Measurements from ENCODE around the gene PEPD. TPM values are rescaled to one million over a fixed set of nuclear protein-coding genes. Genes with fewer than 3 reads are reported as not detected.
"Not testable (repeated sequence)": the region's sequence is repeated elsewhere in the genome, so short reads cannot be mapped to it uniquely, and the experiment has no call there.

Gene PEPD
- total RNA-seq, 4 donors from 2014 or later, result 92.6 to 323 (median 218) TPM

DNA sequence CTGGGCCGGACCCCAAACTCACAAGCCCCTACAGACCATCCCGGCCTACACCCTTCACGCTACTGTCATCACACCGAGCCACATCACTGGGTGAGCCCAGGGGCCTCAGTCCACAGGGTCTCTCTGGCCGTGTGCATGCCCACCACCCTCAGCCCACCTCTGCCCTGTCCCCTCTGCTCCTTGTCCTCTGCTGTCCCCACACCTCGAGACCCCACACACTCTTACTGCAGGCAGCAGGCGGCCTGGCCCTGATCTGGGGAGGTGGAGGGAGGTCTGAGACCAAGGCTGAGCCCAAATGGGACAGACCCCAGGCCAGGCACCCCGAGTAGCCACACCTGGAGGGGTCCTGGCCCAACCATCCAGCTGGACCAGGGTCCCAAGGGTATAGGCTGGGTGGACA lies 35.2 kb downstream of the PEPD start:
- Histone ChIP-seq H3K9me3 (peaks cover 0 to 7% of the 10 kb centered on the region in 2 donors), H3K27ac (no peak overlapping the region), H3K27me3 (no peaks in the 10 kb centered on the region), H3K4me1 (no peaks in the 10 kb centered on the region), H3K36me3 (no peaks in the 10 kb centered on the region), H3K4me3 (no peak overlapping the region)
- TF ChIP-seq, protein P1, sequence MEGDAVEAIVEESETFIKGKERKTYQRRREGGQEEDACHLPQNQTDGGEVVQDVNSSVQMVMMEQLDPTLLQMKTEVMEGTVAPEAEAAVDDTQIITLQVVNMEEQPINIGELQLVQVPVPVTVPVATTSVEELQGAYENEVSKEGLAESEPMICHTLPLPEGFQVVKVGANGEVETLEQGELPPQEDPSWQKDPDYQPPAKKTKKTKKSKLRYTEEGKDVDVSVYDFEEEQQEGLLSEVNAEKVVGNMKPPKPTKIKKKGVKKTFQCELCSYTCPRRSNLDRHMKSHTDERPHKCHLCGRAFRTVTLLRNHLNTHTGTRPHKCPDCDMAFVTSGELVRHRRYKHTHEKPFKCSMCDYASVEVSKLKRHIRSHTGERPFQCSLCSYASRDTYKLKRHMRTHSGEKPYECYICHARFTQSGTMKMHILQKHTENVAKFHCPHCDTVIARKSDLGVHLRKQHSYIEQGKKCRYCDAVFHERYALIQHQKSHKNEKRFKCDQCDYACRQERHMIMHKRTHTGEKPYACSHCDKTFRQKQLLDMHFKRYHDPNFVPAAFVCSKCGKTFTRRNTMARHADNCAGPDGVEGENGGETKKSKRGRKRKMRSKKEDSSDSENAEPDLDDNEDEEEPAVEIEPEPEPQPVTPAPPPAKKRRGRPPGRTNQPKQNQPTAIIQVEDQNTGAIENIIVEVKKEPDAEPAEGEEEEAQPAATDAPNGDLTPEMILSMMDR (IDR thresholded peaks at IDR 0.05), result no peak
- no peak for TF ChIP-seq POLR2A (IDR thresholded peaks at IDR 0.05)
- no peak for TF ChIP-seq EP300 (IDR thresholded peaks at IDR 0.05; ENCODE audit: low read depth)
- no peak for TF ChIP-seq POLR2AphosphoS5 (IDR thresholded peaks at IDR 0.05)
- 87% methylated on average over 8 of the region's 8 CpGs; no CpG with 5 or more reads in 1 of the 2 donors for WGBS, 2 donors (ENCODE audit: low coverage in 1 of 2)
- in situ Hi-C loops (cut with MboI; ENCODE audit: low pct_ligation_motif_present in 1 of 4, low pct_unique_long_range_greater_than_20kb in 1 of 4, low sequenced_read_pairs in 3 of 4) (no loop called here), intact Hi-C loops (cut with DNase I; ENCODE audit: low total_unique reads) (no loop called here)
- no peak for DNase-seq

DNA sequence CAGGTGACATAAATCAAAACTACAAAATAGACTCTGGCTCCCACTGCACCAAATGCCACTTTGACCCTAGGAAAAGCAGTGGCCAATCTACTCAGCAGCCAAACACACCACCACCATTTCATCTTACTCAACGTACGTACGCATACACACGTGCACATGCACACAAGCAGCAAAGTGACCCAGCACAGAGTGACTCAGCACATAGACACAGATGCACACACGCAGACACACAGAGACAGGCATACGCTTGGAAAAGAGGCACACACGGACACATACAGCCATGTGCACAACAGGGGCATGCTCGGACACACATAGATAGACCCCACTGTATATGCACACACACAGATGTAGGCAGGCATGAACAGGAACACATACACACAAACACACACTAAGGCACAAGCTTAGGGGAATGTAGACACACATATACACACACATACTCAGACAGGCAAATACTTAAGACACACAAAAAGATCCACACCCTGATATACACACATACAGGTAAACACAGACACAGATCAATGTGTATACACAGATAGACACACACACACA lies 37.3 kb downstream of the PEPD start:
- WGBS, 2 donors (ENCODE audit: low coverage in 1 of 2), result 91% methylated on average over 8 of the region's 8 CpGs; no CpG with 5 or more reads in 1 of the 2 donors
- intact Hi-C loops (cut with DNase I; ENCODE audit: low total_unique reads) (no loop called here), in situ Hi-C loops (cut with MboI; ENCODE audit: low pct_ligation_motif_present in 1 of 4, low pct_unique_long_range_greater_than_20kb in 1 of 4, low sequenced_read_pairs in 3 of 4) (no loop called here)
- H3K9me3 ChIP-seq, result peaks cover 0 to 7% of the 10 kb centered on the region in 2 donors
- H3K27me3 ChIP-seq, result no peaks in the 10 kb centered on the region
- H3K4me3 ChIP-seq, result no peak overlapping the region
- no peak for DNase-seq
- no peaks in the 10 kb centered on the region for H3K36me3 ChIP-seq
- no peak for TF ChIP-seq POLR2AphosphoS5 (IDR thresholded peaks at IDR 0.05)
- no peaks in the 10 kb centered on the region for H3K4me1 ChIP-seq
- no peak overlapping the region for H3K27ac ChIP-seq

DNA sequence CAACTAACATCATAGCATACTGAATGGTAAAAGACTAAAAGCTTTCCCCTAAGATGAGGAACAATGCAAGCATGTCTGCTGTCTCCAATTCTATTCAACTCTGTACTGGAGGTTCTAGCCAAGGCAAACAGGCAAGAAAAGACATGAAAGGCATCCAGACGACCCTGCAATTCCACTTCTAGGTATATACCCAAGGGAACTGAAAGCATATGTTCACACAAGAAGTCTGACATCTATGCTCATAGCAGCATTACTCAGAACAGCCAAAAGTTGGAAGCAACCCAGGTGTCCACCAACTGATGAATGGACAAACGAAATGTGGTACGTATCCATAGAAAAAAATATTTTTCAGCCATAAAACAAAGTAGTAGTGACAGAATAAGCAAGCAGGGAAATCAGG lies 39.1 kb downstream of the PEPD start:
- H3K36me3 ChIP-seq, result peaks cover 0 to 2% (median 0%) of the 10 kb centered on the region in 4 donors
- 83 to 84% methylated on average over 3 of the region's 3 CpGs for WGBS, 2 donors (ENCODE audit: low coverage in 1 of 2)
- no peak for DNase-seq
- no peaks in the 10 kb centered on the region for H3K4me1 ChIP-seq
- TF ChIP-seq POLR2A (IDR thresholded peaks at IDR 0.05) (no peak), EP300 (IDR thresholded peaks at IDR 0.05; ENCODE audit: low read depth) (no peak), POLR2AphosphoS5 (IDR thresholded peaks at IDR 0.05) (no peak)
- TF ChIP-seq, protein P1 (IDR thresholded peaks at IDR 0.05), result no peak
- no peak overlapping the region for H3K4me3 ChIP-seq
- intact Hi-C loops (cut with DNase I; ENCODE audit: low total_unique reads) (no loop called here), in situ Hi-C loops (cut with MboI; ENCODE audit: low pct_ligation_motif_present in 1 of 4, low pct_unique_long_range_greater_than_20kb in 1 of 4, low sequenced_read_pairs in 3 of 4) (no loop called here)
- H3K27ac ChIP-seq, result no peak overlapping the region
- H3K9me3 ChIP-seq, result peaks cover 0 to 7% of the 10 kb centered on the region in 2 donors
- H3K27me3 ChIP-seq, result no peaks in the 10 kb centered on the region

DNA sequence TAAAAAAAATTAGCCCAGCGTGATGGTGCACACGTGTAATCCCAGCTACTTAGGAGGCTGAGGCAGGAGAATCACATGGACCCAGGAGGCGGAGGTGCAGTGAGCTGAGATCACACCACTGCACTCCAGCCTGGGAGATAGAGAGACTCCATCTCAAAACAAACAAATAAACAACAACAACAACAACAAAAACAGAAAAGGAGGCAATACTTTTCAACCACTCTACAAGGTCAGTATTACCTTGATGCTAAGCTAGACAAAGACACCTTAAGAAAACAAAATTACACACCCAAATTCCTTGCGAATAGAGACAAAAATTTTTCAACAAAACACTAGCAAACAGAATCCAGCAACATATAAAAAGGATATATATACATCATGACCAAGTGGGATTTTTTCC lies 39.7 kb downstream of the PEPD start:
- no peak for TF ChIP-seq POLR2A (IDR thresholded peaks at IDR 0.05)
- 95 to 96% methylated on average over 4 of the region's 4 CpGs for WGBS, 2 donors (ENCODE audit: low coverage in 1 of 2)
- Histone ChIP-seq H3K9me3 (peaks cover 0 to 7% of the 10 kb centered on the region in 2 donors), H3K4me1 (no peaks in the 10 kb centered on the region), H3K4me3 (no peak overlapping the region), H3K36me3 (peaks cover 0 to 8% (median 0%) of the 10 kb centered on the region in 4 donors), H3K27me3 (no peaks in the 10 kb centered on the region), H3K27ac (no peak overlapping the region)
- in situ Hi-C loops (cut with MboI; ENCODE audit: low pct_ligation_motif_present in 1 of 4, low pct_unique_long_range_greater_than_20kb in 1 of 4, low sequenced_read_pairs in 3 of 4) (no loop called here), intact Hi-C loops (cut with DNase I; ENCODE audit: low total_unique reads) (no loop called here)
- no peak for DNase-seq

DNA sequence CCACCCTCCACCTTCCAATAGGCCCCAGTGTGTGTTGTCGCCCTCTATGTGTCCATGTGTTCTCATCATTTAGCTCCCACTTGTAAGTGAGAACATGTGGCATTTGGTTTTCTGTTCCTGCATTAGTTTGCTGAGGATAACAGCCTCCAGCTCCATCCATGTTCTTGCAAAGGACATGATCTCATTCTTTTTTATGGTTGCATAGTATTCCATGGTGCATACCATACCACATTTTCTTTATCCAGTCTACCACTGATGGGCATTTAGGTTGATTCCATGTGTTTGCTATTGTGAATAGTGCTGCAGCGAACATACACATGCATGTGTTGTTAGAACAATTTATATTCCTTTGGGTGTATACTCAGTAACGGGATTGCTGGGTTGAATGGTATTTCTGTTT lies 42.0 kb downstream of the PEPD start:
- H3K9me3 ChIP-seq; H3K4me1 ChIP-seq; H3K27ac ChIP-seq; H3K27me3 ChIP-seq; intact Hi-C loops (cut with DNase I; ENCODE audit: low total_unique reads); H3K4me3 ChIP-seq; DNase-seq; in situ Hi-C loops (cut with MboI; ENCODE audit: low pct_ligation_motif_present in 1 of 4, low pct_unique_long_range_greater_than_20kb in 1 of 4, low sequenced_read_pairs in 3 of 4); H3K36me3 ChIP-seq: not testable (repeated sequence)
- 92 to 100% methylated on average over 2 to 3 of the region's 3 CpGs for WGBS, 2 donors (ENCODE audit: low coverage in 1 of 2)

DNA sequence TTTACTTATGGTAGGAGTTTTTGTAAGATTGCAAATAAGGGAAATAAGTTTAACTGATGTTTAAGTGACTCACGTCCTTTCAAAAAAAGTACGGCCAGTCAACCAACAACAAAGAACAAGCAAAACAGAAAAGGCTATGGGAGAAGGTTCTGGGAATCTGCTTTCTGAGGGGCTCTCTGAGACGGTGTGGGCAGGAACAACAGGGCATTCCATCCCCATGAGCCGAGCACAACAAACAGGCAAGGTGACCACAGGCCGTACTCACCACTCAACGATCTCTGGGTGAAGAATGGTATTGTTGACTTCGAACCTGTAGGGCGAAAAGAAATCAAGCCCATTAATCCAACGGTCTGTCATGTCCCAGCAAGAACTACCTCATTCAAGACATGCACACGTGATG lies 43.8 kb downstream of the PEPD start:
- no peak overlapping the region for H3K4me3 ChIP-seq
- DNase-seq, result no peak
- intact Hi-C loops (cut with DNase I; ENCODE audit: low total_unique reads) (no loop called here), in situ Hi-C loops (cut with MboI; ENCODE audit: low pct_ligation_motif_present in 1 of 4, low pct_unique_long_range_greater_than_20kb in 1 of 4, low sequenced_read_pairs in 3 of 4) (no loop called here)
- H3K4me1 ChIP-seq, result peaks cover 0 to 3% (median 0%) of the 10 kb centered on the region in 4 donors
- 92 to 95% methylated on average over 4 to 10 of the region's 10 CpGs for WGBS, 2 donors (ENCODE audit: low coverage in 1 of 2)
- H3K9me3 ChIP-seq, result peaks cover 0 to 2% of the 10 kb centered on the region in 2 donors
- no peak for TF ChIP-seq POLR2A (IDR thresholded peaks at IDR 0.05)
- TF ChIP-seq POLR2AphosphoS5 (IDR thresholded peaks at IDR 0.05), result no peak
- TF ChIP-seq EP300 (IDR thresholded peaks at IDR 0.05; ENCODE audit: low read depth), result no peak
- TF ChIP-seq, protein P1 (IDR thresholded peaks at IDR 0.05), result no peak
- peaks cover 0 to 9% (median 0%) of the 10 kb centered on the region in 4 donors for H3K36me3 ChIP-seq
- no peaks in the 10 kb centered on the region for H3K27me3 ChIP-seq
- no peak overlapping the region for H3K27ac ChIP-seq

All from transverse colon (tissue), 4 donors.